DMS 273 (cell line): Measurements from ENCODE around the gene ANXA6.

ENCODE experiments used
- DNase-seq: peaks from one replicate; lab custom pipeline; 2025; ENCODE audit not compliant: unreplicated experiment; lab: John Stamatoyannopoulos, UW

ANXA6 gene

GRCh38 chr5:151067632-151068432 lies 89.7 kb downstream of the ANXA6 start:
- no peak for DNase-seq

- no peak for DNase-seq
Observed at GRCh38 chr5:151066920-151067319, 90.7 kb downstream of the ANXA6 start.

GRCh38 chr5:151065609-151066008 lies 92.0 kb downstream of the ANXA6 start:
- no peak for DNase-seq

- DNase-seq = no peak
Observed at GRCh38 chr5:151064916-151065499, 92.6 kb downstream of the ANXA6 start.

- DNase-seq = peak; percentile 16
Observed at GRCh38 chr5:151063142-151063989, 94.2 kb downstream of the ANXA6 start.

GRCh38 chr5:151062405-151063141 lies 95.0 kb downstream of the ANXA6 start:
- DNase-seq = no peak

GRCh38 chr5:151060742-151061141 lies 96.8 kb downstream of the ANXA6 start:
- no peak for DNase-seq

DNA sequence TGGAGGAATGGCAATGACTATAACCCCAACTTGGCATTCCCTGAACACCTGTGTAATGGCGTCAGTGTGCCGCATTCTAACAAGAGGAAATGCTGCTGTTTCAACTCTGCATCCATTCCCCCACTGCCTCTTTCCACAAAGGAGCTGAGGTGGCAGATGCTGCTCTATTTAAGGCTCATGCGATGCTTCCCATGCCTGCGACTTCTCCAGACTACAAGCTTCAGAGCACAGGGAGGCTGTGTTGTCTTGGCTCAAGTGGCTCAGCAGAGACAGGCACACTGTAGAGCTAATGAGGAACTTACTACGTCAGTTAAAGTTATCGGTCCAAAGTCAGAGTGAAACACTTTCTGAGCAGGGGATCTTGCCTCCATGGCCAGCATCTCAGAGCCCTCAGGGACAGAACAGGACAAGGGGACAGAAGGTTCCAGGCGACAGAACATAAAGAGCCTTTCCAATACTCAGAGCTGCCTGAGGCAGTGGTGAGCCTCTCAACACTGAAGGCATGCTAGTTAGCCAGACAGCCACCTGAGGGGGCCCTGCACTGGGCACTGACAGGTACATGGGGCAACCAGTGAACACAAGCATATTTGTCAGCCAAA lies 98.6 kb downstream of the ANXA6 start:
- no peak for DNase-seq

- no peak for DNase-seq
Observed at GRCh38 chr5:151058301-151058700, 99.3 kb downstream of the ANXA6 start.

- no peak for DNase-seq
Observed at GRCh38 chr5:151056379-151057325, 100.9 kb downstream of the ANXA6 start.

GRCh38 chr5:151055336-151055735 lies 102.2 kb downstream of the ANXA6 start:
- no peak for DNase-seq

GRCh38 chr5:151054709-151055108 lies 102.9 kb downstream of the ANXA6 start:
- no peak for DNase-seq

DNA sequence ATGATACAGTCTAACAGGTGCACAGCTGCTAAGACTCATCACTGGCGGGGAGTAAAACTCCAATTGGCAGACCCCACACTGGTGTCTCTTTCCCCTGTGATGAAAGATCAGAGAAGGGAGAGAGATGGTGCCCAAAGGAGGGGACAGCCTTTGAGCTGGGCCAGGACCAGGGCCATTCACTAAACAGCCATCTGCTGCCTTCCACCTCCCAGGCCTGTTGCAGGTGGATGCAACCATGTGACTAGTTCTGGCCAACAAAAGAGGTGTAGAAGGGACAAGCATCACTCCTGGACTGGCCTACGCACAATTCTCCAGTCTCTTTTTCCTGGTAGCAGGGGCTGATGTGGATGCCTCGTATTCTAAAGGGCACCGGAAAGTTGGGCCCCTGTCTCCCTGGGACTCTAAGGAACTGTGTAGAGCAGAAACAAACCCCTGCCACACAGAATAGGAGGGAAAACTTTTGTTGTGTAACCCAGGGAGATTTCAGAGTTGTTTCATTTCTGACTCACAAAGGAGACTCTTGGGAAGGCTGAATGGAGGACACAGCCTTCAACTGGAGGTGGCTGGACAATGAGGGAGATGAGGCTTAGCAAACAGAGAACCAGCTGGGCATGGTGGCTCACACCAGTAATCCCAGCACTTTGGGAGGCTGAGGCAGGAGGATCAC lies 103.7 kb downstream of the ANXA6 start:
- no peak for DNase-seq

- DNase-seq = no peak
Observed at GRCh38 chr5:151052836-151053235, 104.7 kb downstream of the ANXA6 start.

GRCh38 chr5:151051931-151052608 lies 105.5 kb downstream of the ANXA6 start:
- DNase-seq = no peak

DNA sequence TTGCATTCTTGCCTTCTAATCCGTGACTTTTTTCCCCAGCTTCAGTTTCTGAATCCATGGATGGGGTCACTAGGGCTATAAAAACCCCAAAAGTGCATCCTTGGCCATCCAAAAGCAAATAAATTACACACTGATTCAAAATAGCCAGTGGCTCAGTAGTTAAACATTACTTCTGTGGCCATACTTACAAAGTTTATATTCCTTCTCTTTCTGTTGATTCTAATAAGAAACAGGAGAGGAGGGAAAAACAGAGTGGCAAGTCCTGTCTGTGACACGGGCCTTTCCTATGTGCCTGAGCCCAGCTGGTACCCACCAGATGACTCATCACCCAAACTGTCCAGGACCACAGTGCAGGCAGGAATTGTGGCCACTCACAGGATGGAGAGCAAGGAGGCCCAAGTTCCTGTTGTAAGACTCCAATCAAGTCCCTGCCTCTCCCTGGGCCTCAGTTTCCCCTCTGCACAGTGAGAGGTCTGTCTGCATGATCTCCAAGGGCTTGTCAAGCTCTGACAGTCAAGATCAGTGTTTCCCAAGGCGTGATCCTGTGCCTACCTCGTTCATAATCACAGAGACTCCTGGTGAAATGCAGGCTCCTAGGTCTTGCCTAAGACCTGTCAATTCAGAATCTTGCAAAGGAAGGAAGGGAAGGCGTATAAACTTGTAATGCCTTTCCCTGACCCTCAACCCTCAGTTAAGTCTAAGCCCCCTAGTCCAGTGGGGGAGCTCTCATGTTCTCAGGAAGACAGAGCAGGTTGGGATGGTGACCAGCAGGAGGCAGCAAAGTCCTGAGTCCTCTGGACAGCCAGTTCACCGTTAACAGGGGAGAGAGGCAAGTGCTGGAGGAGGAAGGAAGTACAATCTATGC lies 106.3 kb downstream of the ANXA6 start:
- peak; percentile 85 for DNase-seq
